Activated T-cell treated with anti-CD3 and anti-CD28 coated beads, Interleukin-2, amount 50 U/mL, for 72 hours (primary cell): ENCODE data around the gene IL23R. TPM values are rescaled to one million over a fixed set of nuclear protein-coding genes. Genes with fewer than 3 reads are reported as not detected.

Source experiments
- ATAC-seq, 2 donors: fragments of 150-1000 bp; cut with Tn5 transposase; replicated peaks in 1 of 2; 2 replicates each; pipeline ENCODE4 v1.10.0; 2021; ENCODE audit warnings: moderate library complexity in 2 of 2, mild to moderate bottlenecking in 1 of 2
- DNase-seq, 2 donors: peaks; one replicate each; pipeline ENCODE4 v3.0.0; 2021 to 2022; ENCODE audit warnings: mixed read lengths in 1 of 2
- H3K27ac Mint-ChIP-seq: one replicate; pipeline ENCODE4 v1.8.0; 2022; ENCODE audit warnings: mild to moderate bottlenecking, moderate library complexity, mixed read lengths
- H3K27me3 Mint-ChIP-seq: one replicate; pipeline ENCODE4 v1.8.0; 2022; ENCODE audit warnings: low read depth, mixed read lengths
- H3K36me3 Mint-ChIP-seq, 2 donors: one replicate each; pipeline ENCODE4 v1.8.0; 2022; ENCODE audit warnings: mixed read lengths in 2 of 2, mild to moderate bottlenecking in 1 of 2; ENCODE audit not compliant: insufficient read depth in 2 of 2
- H3K4me1 Mint-ChIP-seq: one replicate; pipeline ENCODE4 v1.8.0; 2022; ENCODE audit warnings: low read depth, mixed read lengths
- H3K4me3 Mint-ChIP-seq, 2 donors: one replicate each; pipeline ENCODE4 v1.8.0; 2022; ENCODE audit warnings: mild to moderate bottlenecking in 2 of 2, mixed read lengths in 2 of 2, moderate library complexity in 2 of 2
- H3K9me3 Mint-ChIP-seq, 2 donors: one replicate each; pipeline ENCODE4 v1.8.0; 2022; ENCODE audit warnings: mixed read lengths in 2 of 2
- total RNA-seq, 2 donors: library from RNA; stranded (reverse); gene quantifications; one replicate each; pipeline ENCODE4 v1.2.3, GENCODE V29; 2022

The IL23R gene
- total RNA-seq, 2 donors from 2014 or later: 3.0 to 8.0 TPM

DNA sequence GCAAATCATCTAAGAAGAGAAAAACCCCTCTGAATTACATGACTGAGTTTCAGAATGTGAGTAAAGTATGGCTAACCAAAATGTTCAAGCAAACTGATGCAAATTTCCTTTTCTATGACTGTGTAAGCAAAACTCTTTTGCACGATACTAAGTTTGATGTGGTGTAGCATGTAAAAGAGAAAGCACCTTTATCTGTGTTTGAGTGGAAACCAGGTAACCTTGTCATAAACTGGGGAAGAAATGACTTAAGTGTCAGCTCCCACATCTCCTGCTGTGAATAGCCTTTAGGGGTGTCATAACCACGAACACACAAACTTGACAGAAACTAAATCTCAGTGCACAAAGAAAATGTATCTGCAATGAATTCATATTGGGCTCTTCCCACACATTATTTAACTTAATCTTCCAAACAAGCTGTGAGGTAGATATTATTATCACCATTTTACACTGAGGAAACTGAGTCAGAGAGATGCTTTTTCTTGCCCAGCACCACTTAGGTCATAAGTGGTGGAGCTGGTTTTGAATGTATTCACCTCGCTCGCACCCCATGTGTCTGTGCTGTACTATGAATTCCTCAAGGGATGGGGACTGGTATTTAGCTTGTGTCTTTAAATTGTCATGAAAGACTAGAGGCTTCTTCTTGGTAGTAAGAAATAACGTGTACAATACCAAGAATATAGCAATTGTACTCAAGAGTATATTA lies 108.5 kb downstream of the IL23R start:
- peaks cover 59% of the 10 kb centered on the region for H3K4me1 Mint-ChIP-seq
- H3K4me3 Mint-ChIP-seq: peak overlapping the region; percentile 14 to 66
- ATAC-seq: peak; percentile 95 to 97
- H3K27ac Mint-ChIP-seq: peak overlapping the region; percentile 80
- peaks cover 34 to 58% of the 10 kb centered on the region in 2 donors for H3K36me3 Mint-ChIP-seq
- H3K9me3 Mint-ChIP-seq: peaks cover 21 to 24% of the 10 kb centered on the region in 2 donors
- peak; percentile 39 to 49 for DNase-seq
- H3K27me3 Mint-ChIP-seq: peaks cover 6% of the 10 kb centered on the region

- no peak overlapping the region for H3K4me3 Mint-ChIP-seq
- H3K27me3 Mint-ChIP-seq: peaks cover 6% of the 10 kb centered on the region
- peak overlapping the region; percentile 8 for H3K27ac Mint-ChIP-seq
- peaks cover 3 to 5% of the 10 kb centered on the region in 2 donors for H3K9me3 Mint-ChIP-seq
- DNase-seq: no peak
- peaks cover 5 to 16% of the 10 kb centered on the region in 2 donors for H3K36me3 Mint-ChIP-seq
- peaks cover 26% of the 10 kb centered on the region for H3K4me1 Mint-ChIP-seq
- no peak for ATAC-seq
Measured at GRCh38 chr1:67280696-67281095, 114.4 kb downstream of the IL23R start.

GRCh38 chr1:67281244-67281643 lies 115.0 kb downstream of the IL23R start:
- Mint-ChIP-seq H3K4me3 (no peak overlapping the region), H3K4me1 (peaks cover 26% of the 10 kb centered on the region), H3K36me3 (peaks cover 1 to 12% of the 10 kb centered on the region in 2 donors), H3K27ac (peak overlapping the region; percentile 8), H3K27me3 (peaks cover 6% of the 10 kb centered on the region), H3K9me3 (no peaks in the 10 kb centered on the region)
- DNase-seq (no peak), ATAC-seq (no peak)

- H3K27ac Mint-ChIP-seq: peak overlapping the region; percentile 34
- peaks cover 3 to 20% of the 10 kb centered on the region in 2 donors for H3K36me3 Mint-ChIP-seq
- ATAC-seq (peak; percentile 97 to 98), DNase-seq (peak in 1 of 2 donors; percentile 31)
- peak overlapping the region; percentile 2 to 10 for H3K4me3 Mint-ChIP-seq
- H3K27me3 Mint-ChIP-seq: no peaks in the 10 kb centered on the region
- H3K9me3 Mint-ChIP-seq: peaks cover 2% of the 10 kb centered on the region in 2 donors
- peaks cover 62% of the 10 kb centered on the region for H3K4me1 Mint-ChIP-seq
Measured at GRCh38 chr1:67285780-67286488, 119.7 kb downstream of the IL23R start.

DNA sequence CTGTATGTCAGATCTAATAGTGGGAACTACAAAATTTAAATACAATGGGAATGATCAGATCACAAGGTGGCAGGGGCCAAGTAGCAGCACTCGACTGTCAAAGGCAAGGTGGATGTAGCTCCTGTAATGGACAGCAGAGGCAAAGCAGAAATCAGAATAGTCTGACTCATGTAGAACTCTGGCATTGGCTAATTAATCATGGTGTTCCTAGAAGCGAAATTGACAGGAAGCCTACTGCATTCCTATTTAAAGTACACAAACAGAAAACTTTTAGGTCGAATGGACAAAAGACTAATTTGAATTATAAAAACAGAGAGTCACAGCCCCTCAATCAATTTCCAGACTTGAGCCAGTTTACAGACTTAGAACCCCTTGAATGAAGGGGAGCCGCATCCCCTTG lies 124.0 kb downstream of the IL23R start:
- DNase-seq (no peak), ATAC-seq (no peak)
- H3K27ac Mint-ChIP-seq: no peak overlapping the region
- peaks cover 11 to 27% of the 10 kb centered on the region in 2 donors for H3K36me3 Mint-ChIP-seq
- peaks cover 4 to 8% of the 10 kb centered on the region in 2 donors for H3K9me3 Mint-ChIP-seq
- no peaks in the 10 kb centered on the region for H3K27me3 Mint-ChIP-seq
- H3K4me1 Mint-ChIP-seq: peaks cover 73% of the 10 kb centered on the region
- H3K4me3 Mint-ChIP-seq: no peak overlapping the region

- no peaks in the 10 kb centered on the region for H3K27me3 Mint-ChIP-seq
- peak overlapping the region; percentile 63 for H3K27ac Mint-ChIP-seq
- peak overlapping the region; percentile 61 to 68 for H3K4me3 Mint-ChIP-seq
- H3K36me3 Mint-ChIP-seq: peaks cover 13 to 14% of the 10 kb centered on the region in 2 donors
- ATAC-seq (peak; percentile 80 to 85), DNase-seq (peak; percentile 29 to 32)
- H3K9me3 Mint-ChIP-seq: peaks cover 6 to 9% of the 10 kb centered on the region in 2 donors
- H3K4me1 Mint-ChIP-seq: peaks cover 46% of the 10 kb centered on the region
Measured at GRCh38 chr1:67294836-67295617, 128.8 kb downstream of the IL23R start.

DNA sequence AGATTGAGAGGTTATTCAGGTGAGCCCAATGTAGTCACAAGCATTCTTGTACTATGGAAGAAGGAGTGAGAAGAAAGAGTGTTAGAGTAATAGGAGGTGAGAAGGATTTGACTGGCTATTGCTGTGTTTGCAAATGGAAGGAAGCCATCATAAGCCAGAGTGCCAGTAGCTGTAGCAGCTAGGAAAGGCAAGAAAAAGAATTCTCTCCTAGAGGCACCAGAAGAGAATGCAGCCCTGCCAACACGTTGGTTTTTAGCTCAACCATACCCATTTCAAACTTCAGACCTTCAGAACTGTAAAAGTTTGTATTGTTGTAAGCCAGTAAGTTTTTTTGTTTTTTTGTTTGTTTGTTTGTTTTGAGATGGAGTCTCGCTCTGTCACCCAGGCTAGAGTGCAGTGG lies 132.5 kb downstream of the IL23R start:
- Mint-ChIP-seq H3K9me3 (peaks cover 3 to 4% of the 10 kb centered on the region in 2 donors), H3K4me1 (peaks cover 63% of the 10 kb centered on the region), H3K36me3 (peaks cover 4 to 8% of the 10 kb centered on the region in 2 donors), H3K27me3 (no peaks in the 10 kb centered on the region), H3K4me3 (no peak overlapping the region), H3K27ac (no peak overlapping the region)
- no peak for DNase-seq
- ATAC-seq: no peak

GRCh38 chr1:67299296-67299695 lies 133.0 kb downstream of the IL23R start:
- Mint-ChIP-seq H3K4me1 (peaks cover 63% of the 10 kb centered on the region), H3K4me3 (no peak overlapping the region), H3K27ac (no peak overlapping the region), H3K36me3 (peaks cover 4 to 8% of the 10 kb centered on the region in 2 donors), H3K27me3 (no peaks in the 10 kb centered on the region), H3K9me3 (peaks cover 3 to 4% of the 10 kb centered on the region in 2 donors)
- ATAC-seq (no peak), DNase-seq (no peak)

GRCh38 chr1:67300561-67300960 lies 134.3 kb downstream of the IL23R start:
- DNase-seq (no peak), ATAC-seq (no peak)
- Mint-ChIP-seq H3K36me3 (peaks cover 2 to 6% of the 10 kb centered on the region in 2 donors), H3K27me3 (no peaks in the 10 kb centered on the region), H3K4me3 (no peak overlapping the region), H3K9me3 (peaks cover 3 to 4% of the 10 kb centered on the region in 2 donors), H3K4me1 (peaks cover 55% of the 10 kb centered on the region), H3K27ac (peak overlapping the region; percentile 18)

GRCh38 chr1:67304023-67304422 lies 137.8 kb downstream of the IL23R start:
- ATAC-seq: peak; percentile 62 to 74
- no peak for DNase-seq
- Mint-ChIP-seq H3K4me3 (peak overlapping the region; percentile 45 to 82), H3K27ac (peak overlapping the region; percentile 93), H3K9me3 (no peaks in the 10 kb centered on the region), H3K36me3 (peaks cover 5 to 9% of the 10 kb centered on the region in 2 donors), H3K27me3 (no peaks in the 10 kb centered on the region), H3K4me1 (peaks cover 64% of the 10 kb centered on the region)

GRCh38 chr1:67306547-67306946 lies 140.3 kb downstream of the IL23R start:
- Mint-ChIP-seq H3K4me3 (peak overlapping the region; percentile 92 to 93), H3K4me1 (peaks cover 54% of the 10 kb centered on the region), H3K27me3 (no peaks in the 10 kb centered on the region), H3K36me3 (peaks cover 17 to 29% of the 10 kb centered on the region in 2 donors), H3K9me3 (no peaks in the 10 kb centered on the region), H3K27ac (peak overlapping the region; percentile 85)
- no peak for DNase-seq
- ATAC-seq: no peak

DNA sequence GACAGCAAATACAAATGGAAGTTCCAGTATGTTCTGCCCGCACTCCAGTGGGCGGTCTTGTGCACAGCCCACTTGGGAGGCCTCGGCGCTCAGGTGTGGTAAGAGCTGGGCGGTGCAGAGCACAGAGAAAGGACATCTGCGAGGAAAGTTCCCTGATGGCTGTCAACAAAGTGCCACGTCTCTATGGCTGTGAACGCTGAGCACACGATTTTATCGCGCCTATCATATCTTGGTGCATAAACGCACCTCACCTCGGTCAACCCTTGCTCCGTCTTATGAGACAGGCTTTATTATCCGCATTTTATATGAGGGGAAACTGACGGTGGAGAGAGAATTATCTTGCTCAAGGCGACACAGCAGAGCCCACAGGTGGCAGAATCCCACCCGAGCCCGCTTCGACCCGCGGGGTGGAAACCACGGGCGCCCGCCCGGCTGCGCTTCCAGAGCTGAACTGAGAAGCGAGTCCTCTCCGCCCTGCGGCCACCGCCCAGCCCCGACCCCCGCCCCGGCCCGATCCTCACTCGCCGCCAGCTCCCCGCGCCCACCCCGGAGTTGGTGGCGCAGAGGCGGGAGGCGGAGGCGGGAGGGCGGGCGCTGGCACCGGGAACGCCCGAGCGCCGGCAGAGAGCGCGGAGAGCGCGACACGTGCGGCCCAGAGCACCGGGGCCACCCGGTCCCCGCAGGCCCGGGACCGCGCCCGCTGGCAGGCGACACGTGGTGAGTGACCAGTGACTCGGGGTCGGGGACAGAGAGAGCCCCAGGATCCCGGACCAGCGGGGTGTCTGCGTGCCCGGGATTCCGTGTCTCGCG lies 141.2 kb downstream of the IL23R start, which contains the start of gene IL12RB2:
IL12RB2 (plus strand) TSS at position 623 of the 810 bp plus-strand sequence. CDS start 12,496 bp downstream, outside the sequence.
- Mint-ChIP-seq H3K4me1 (peaks cover 45% of the 10 kb centered on the region), H3K27me3 (no peaks in the 10 kb centered on the region), H3K36me3 (peaks cover 19 to 36% of the 10 kb centered on the region in 2 donors), H3K4me3 (peak within 1 kb of the TSS; percentile 92 to 93), H3K9me3 (peaks cover 0 to 2% of the 10 kb centered on the region in 2 donors), H3K27ac (peak within 1 kb of the TSS; percentile 99)
- DNase-seq (peak; percentile 69 to 79), ATAC-seq (peak; percentile 75 to 85)
